ENCODE measurements around the gene RIN3.

Gene RIN3

DNA sequence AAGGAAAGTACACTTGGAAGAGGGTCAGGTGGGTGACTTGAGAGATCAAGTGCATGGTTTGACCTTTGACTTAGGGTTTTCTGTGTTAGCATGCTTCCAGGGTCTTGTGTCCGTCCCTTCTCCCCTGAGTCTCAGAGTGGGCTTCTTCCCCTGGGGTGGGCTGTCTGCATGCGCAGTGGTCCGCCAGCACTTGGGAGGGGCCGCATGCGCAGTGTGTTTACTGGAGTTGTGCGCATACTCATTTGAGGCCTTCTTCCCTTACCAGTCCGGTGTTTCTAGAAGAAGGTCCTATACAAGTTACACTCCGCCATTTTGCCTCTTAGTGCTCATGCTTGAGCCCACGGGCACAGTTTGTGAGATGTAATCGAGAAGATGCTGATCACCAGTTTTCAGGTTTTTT, 58.5 kb downstream of the RIN3 start:
- FAIRE-seq (no peak), DNase-seq (ENCODE audit: insufficient read length, low spot score) (no peak)
- TF ChIP-seq, protein P1, sequence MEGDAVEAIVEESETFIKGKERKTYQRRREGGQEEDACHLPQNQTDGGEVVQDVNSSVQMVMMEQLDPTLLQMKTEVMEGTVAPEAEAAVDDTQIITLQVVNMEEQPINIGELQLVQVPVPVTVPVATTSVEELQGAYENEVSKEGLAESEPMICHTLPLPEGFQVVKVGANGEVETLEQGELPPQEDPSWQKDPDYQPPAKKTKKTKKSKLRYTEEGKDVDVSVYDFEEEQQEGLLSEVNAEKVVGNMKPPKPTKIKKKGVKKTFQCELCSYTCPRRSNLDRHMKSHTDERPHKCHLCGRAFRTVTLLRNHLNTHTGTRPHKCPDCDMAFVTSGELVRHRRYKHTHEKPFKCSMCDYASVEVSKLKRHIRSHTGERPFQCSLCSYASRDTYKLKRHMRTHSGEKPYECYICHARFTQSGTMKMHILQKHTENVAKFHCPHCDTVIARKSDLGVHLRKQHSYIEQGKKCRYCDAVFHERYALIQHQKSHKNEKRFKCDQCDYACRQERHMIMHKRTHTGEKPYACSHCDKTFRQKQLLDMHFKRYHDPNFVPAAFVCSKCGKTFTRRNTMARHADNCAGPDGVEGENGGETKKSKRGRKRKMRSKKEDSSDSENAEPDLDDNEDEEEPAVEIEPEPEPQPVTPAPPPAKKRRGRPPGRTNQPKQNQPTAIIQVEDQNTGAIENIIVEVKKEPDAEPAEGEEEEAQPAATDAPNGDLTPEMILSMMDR (IDR thresholded peaks at IDR 0.05; ENCODE audit: insufficient read depth, missing control alignments) = no peak

DNA sequence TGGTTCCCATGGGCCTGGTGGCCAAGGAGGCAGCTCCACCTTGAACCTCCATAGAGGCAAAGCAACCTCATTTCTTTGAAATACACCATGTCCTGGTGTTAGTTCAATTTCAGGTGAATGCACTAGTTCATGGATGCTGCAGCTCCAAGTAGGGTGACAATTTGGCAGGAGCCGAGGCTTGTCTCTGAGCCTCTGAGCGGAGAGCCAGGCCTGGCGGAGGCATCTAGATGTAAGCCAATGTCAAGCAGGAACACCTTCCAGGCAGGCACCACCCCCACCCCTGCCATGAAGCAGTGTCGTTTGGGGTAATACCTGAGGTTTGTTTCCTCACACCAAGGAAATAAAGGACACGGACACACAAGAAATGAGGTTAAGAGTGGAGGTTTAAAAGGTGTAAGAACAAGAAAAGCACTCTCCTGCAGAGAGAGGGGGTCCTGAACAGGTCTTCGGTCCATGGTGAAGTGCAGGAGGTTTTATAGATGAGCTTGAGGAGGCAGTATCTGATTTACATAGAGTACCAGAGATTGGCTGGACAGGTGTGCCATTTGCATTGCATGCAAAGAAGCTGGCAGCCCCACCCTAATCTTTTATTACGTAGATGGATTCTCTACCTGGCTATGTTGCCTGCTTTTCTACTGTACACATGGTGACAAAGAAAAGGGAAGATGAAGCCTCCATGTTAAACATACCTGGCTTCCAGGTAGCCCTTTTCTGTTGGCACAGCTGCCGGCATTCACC, 60.3 kb downstream of the RIN3 start:
- DNase-seq (ENCODE audit: insufficient read length, low spot score) (no peak), FAIRE-seq (no peak)
- TF ChIP-seq, protein P1 (IDR thresholded peaks at IDR 0.05; ENCODE audit: insufficient read depth, missing control alignments) = no peak

DNA sequence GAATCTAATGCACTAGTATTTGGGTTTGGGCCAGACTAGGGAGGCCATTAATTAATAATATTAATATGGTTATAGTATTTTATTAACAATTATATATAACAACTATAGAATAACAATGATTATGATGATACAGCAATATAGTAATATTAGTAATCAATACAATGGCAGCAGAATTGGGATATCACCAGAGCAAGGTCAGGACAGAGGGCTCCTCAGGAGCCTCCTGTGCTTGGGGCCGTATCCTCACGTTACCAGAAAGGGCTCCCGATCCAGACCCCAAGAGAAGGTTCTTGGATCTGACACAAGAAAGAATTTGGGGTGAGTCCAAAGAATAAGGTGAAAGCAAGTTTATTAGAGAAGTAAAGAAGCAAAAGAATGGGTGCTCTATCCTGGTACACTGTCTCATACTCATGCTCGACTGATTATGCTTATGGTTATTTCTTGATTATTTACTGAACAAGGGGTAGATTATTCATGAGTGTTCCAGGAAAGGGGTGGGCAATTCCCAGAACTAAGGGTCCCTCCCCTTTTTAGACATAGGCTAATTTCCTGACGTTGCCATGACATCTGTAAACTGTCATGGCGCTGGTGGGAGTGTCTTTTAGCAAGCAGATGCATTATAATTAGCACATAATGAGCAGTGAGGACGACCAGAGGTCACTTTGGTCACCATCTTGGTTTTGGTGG, 61.6 kb downstream of the RIN3 start:
- DNase-seq (ENCODE audit: insufficient read length, low spot score) (no peak), FAIRE-seq (no peak)
- TF ChIP-seq, protein P1 (IDR thresholded peaks at IDR 0.05; ENCODE audit: insufficient read depth, missing control alignments) = no peak

DNA sequence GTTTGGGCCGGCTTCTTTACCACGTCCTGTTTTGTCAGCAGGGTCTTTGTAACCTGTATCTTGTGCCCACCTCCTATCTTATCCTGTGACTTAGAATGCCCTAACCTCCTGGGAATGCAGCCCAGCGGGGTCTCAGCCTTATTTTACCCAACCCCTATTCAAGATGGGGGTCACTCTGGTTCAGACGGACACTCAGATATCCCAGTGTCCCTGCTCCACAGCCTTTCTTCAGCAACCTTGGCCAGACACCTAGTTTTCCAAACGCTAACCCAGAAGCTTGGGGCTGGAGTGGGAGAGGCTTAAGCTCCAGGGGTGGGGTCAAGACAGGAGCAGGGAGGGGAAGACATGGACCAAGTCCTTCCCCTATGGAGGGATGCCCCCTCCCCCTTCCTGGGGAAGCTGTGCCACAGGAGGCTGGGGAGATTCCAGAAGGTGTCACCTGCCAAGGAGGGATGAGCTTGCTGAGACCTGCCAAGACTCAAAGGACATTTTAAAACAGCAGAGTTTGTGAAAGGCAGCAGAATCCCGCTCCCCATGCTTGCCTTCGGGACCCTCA, 62.2 kb downstream of the RIN3 start:
- FAIRE-seq (no peak), DNase-seq (ENCODE audit: insufficient read length, low spot score) (no peak)
- TF ChIP-seq, protein P1 (IDR thresholded peaks at IDR 0.05; ENCODE audit: insufficient read depth, missing control alignments) = no peak

DNA sequence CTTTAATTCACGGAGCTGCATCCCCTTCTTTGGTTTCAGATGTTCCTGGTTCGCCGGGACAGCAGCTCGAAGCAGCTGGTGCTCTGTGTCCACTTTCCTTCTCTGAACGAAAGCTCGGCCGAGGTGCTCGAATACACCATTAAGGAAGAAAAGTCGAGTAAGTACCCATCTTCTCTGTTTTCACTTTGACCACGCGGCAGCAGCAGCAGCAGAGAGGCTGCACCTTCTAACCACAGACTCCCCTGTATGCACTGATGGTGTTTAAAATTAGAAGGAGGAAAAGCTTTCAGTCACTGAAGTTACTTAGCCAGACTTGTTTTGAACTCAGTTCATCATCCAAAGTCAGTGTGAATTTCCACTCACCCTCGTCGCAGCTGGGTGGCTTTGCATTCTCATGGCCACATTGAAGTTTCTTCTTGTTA, 63.8 kb downstream of the RIN3 start:
- DNase-seq (ENCODE audit: insufficient read length, low spot score) = no peak
- FAIRE-seq = no peak
- TF ChIP-seq, protein P1 (IDR thresholded peaks at IDR 0.05; ENCODE audit: insufficient read depth, missing control alignments) = no peak

DNA sequence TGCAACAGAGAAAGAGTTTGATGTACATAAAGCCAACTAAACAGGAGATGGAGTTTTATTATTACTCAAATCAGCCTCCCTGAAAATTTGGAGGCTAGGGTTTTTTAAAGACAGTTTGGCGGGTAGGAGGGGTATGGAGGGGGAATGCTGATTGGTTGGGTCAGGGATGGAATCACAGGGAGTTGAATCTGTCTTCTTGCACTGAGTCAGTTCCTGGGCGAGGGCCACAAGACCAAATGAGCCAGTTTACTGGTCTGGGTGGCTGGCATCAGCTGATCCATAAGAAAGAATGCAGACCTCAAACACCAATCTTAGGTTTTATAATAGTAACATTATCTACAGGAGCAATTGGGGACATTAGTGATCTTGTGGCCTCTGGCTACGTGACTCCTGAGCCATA, 64.9 kb downstream of the RIN3 start:
- DNase-seq (ENCODE audit: insufficient read length, low spot score) = no peak
- no peak for FAIRE-seq

More for the DNA sequence above, 64.9 kb downstream of the RIN3 start:
- TF ChIP-seq, protein P1 (IDR thresholded peaks at IDR 0.05; ENCODE audit: insufficient read depth, missing control alignments) = no peak

All from D721Med (cell line).